GM19395 (cell line): ENCODE measurements around the gene LMF2.
"Not testable (repeated sequence)": the region's sequence is repeated elsewhere in the genome, so short reads cannot be mapped to it uniquely, and the experiment has no call there.

ENCODE experiments used
- ATAC-seq: cut with Tn5 transposase; IDR thresholded peaks from one replicate; pipeline ENCODE4 v1.9.1; 2021; ENCODE audit warnings: mild to moderate bottlenecking, moderate library complexity; ENCODE audit not compliant: unreplicated experiment

The LMF2 gene

GRCh38 chr22:50535113-50535512, 27.6 kb upstream of the LMF2 start:
- no peak for ATAC-seq

- not testable (repeated sequence) for ATAC-seq
Measured at GRCh38 chr22:50533856-50534711, 26.6 kb upstream of the LMF2 start.

GRCh38 chr22:50532824-50533796, 25.6 kb upstream of the LMF2 start:
- ATAC-seq = no peak

- ATAC-seq = no peak
Measured at GRCh38 chr22:50531962-50532674, 24.6 kb upstream of the LMF2 start.

- no peak for ATAC-seq
Measured at GRCh38 chr22:50531546-50531961, 24.1 kb upstream of the LMF2 start.

GRCh38 chr22:50530877-50531545, 23.5 kb upstream of the LMF2 start:
- ATAC-seq = no peak

GRCh38 chr22:50530580-50530876, 23.0 kb upstream of the LMF2 start:
- no peak for ATAC-seq

GRCh38 chr22:50529897-50530579, 22.5 kb upstream of the LMF2 start, which contains the start of gene TYMP:
TSS of gene TYMP (minus strand) at chr22:50530012. CDS start at chr22:50529709, 303 bp downstream.
- ATAC-seq = no peak

- no peak for ATAC-seq
Measured at GRCh38 chr22:50529416-50529896, 22.0 kb upstream of the LMF2 start.

- no peak for ATAC-seq
Measured at GRCh38 chr22:50528682-50529415, 21.3 kb upstream of the LMF2 start.

GRCh38 chr22:50527921-50528681, 20.6 kb upstream of the LMF2 start:
- no peak for ATAC-seq

GRCh38 chr22:50526834-50527801, 19.6 kb upstream of the LMF2 start:
- no peak for ATAC-seq

GRCh38 chr22:50526108-50526833, 18.8 kb upstream of the LMF2 start:
- peak; percentile 40 for ATAC-seq

- ATAC-seq = peak; percentile 9
Measured at GRCh38 chr22:50525858-50526107, 18.3 kb upstream of the LMF2 start.

- peak; percentile 42 for ATAC-seq
Measured at GRCh38 chr22:50525104-50525857, 17.8 kb upstream of the LMF2 start, which contains the start of gene SCO2. TSS of gene SCO2 (minus strand) at chr22:50525598. CDS start at chr22:50524411, 1,187 bp downstream.

GRCh38 chr22:50524676-50525103, 17.2 kb upstream of the LMF2 start:
- ATAC-seq = no peak
